Bone marrow (tissue), 2 donors: Measurements from ENCODE around the gene KIAA1217.

Source experiments
- DNase-seq, 2 donors: peaks; one replicate each; lab custom pipeline; 2025; lab: John Stamatoyannopoulos, UW

The KIAA1217 gene

DNA sequence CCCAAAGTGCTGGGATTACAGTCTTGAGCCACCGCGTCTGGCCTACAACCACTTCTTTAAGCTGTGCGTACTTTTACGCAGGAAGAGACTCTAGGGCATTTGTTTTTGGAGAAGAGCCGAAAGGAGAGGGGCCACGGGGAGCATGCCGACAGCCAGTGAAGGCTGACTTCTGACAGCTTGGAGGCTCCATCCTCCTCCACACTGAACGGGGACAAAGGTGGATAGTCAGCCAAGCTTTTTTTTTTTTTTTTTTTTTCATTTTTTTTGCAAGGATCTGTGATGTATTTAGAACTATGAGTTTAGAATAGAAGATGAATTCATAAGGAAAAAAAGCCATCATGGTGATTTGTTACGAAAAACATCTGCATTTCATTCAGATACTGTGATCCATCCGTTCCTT, 293.1 kb downstream of the KIAA1217 start:
- DNase-seq = no peak

DNA sequence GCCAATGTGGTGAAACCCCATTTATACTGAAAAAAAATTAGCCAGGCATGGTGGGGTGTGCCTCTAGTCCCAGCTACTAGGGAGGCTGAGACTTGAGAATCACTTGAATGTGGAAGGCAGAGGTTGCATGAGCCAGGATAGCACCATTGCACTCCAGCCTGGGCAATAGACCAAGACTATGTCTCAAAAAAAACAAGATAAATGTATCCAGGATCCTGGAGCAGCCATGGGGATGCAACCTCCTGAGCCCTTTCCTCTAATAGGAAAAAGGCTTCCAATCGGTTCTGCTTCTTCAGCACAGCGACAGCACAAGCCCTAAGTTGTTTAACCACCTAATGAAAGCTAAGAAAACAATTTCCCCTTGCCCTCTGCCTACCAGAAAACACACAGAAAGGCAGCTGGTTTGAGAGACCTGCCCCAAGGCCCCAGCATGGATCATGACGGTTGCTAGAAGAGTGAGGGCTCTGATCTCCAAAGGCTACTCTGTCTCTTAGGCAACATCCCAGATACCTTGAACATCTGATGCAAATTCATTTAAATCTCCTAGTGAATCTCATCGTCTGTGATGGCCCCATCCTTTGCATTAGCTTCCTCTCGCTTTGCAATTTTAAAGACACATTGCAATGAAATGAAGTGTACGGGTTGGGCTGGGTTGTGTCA, 294.0 kb downstream of the KIAA1217 start:
- DNase-seq = no peak

DNA sequence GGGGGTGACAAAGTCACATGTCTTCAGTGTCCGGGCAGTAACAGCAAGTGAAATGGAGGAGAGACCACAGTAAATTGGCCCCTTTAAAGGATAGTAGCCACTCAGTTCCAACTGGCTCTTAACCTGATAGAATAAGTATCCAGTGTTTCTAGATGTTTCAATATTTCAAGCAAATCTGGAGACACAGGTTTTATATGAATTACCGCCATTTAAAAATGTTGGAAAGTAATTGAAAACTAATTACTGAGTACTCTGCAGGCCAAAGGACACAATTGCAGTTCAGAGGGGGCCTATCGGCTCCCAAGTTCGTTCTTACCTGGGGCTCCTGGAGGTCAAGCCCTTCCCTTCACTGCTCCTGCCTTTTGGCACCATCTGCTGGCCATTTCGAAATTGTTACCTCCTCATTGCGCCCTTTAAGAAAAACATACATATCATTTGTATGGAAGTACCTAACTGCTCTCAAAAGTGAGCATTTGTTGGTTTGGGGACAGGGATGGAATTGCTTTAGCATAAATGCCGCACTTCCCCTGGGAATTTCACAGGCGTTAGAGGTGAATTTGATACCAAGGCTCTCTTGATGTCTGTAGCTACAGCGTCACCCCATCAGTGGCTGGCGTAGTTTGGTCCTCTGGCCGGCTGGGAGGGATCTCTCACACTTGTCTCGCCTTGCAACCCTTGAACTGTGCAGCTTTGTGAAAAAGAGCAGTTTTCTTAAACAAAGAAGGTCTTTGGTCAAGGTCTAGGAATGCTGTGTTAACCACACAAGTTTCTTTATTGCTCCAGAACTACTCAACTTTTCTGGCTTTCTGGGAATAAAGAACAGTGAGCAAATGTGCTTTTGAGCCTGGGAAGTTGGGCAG, 294.8 kb downstream of the KIAA1217 start:
- DNase-seq = no peak

DNA sequence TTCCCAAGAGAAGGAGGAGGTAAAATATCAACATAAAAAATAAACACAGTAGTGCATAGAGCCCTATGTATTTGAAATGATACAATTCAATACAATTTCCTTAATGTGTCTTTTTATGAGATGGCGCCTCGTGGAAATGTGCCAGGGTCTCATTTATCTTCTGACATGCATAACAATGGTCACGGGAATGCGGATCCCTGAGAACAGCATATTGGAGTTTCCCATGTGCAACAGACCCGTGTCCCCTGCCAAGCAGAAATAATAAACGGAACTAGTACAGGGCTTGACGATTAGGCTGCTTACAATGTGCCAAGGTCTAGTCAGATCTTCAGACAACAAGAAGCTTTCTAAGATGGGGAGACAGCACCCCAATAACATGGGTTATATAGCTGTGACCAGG, 296.8 kb downstream of the KIAA1217 start:
- no peak for DNase-seq

DNA sequence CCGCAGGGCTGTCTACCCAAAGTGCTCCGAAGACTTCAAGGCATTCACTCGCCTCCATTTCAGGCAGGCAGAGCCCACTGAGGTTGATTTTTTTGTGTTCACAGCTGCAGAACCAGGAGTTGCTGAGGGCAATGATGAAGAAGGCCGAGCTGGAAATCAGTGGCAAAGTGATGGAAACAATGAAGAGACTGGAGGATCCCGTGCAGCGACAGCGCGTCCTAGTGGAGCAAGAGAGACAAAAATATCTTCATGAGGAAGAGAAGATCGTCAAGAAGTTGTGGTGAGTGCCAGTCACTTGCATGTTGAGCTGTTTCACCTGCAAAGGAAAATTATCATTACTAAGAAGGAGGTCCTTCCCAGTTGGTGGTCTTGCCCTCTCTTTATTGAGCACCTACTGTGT, 304.2 kb downstream of the KIAA1217 start:
- DNase-seq = no peak

DNA sequence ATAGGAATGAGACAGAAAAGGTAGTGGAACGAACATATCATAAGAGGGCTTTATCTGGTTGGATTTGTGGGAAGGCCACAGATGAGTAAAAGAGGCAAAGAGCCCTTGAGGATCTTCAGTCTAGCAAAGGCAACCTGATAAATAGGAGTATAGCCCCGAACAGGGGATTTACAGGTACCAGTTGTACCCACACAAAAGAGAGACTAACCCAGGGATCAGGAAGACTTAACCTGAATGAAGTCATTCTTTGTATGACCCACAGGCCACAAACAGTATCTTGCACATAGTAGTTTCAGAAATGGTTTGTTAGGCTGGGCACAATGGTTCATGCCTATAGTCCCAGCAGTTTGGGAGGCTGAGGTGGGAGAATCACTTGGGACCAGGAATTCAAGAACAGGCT, 306.5 kb downstream of the KIAA1217 start:
- DNase-seq = no peak

DNA sequence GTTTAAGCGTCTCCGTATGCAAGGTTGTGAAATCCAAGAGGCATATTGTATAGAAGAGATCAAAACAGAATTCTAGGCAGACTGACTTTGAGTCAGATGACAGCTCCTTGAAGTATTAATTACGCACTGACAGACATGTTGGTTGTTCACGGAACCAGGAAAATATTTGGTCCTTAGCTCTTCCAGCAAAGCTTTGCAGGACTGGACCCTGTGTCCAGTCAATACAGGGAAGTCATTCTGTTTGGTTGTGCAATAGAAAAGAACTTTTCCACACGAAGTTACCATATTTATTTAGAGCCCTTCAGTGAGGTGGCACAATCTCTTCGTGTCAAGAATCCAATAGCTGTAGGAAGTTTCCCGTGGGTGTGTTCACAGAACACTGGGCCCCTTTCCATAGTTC, 309.5 kb downstream of the KIAA1217 start:
- no peak for DNase-seq

DNA sequence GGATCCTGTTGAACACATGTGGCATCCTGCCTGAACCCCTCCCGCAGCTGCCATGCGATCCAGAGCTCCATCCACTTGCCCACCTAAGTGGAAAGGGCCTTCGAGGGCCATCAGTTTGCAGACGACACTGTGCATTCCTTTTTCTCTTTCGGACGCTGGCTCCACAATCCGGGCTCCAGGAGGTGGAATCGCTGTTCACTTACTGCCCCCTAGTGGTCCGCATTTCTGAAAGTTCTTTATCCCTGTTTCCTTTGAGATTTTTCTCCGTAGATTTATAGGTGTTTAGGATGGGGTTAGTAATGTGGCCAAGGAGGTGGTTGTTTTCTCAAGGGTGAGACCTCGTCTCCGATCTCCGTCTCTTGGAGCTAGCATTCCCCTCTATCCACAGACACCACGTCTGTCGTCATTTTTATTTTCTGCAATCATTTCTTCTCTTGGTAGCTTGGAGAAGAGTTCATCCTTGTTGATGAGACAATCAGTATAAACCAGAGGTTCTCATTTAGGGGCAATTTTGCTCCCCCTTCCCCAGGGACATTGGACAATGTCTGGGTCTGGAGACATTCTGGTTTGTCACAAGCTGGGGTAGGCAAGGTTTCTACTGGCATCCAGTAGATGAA, 310.2 kb downstream of the KIAA1217 start:
- DNase-seq = no peak

DNA sequence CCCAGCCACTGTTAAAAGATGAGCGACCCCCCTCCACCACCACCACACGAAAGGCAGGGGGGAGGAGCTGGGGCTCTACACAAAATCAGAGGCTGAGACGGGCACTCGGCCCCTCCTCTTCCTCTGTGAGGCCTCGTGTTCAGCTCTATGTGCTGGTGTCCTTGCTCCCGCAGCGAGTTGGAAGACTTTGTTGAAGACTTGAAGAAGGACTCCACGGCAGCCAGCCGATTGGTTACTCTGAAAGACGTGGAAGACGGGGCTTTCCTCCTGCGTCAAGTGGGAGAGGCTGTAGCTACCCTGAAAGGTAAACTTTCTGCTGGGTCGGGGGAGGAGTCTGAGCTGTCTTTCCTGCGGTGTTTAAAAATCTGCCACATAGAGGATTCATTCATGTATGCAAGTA, 311.0 kb downstream of the KIAA1217 start:
- no peak for DNase-seq

DNA sequence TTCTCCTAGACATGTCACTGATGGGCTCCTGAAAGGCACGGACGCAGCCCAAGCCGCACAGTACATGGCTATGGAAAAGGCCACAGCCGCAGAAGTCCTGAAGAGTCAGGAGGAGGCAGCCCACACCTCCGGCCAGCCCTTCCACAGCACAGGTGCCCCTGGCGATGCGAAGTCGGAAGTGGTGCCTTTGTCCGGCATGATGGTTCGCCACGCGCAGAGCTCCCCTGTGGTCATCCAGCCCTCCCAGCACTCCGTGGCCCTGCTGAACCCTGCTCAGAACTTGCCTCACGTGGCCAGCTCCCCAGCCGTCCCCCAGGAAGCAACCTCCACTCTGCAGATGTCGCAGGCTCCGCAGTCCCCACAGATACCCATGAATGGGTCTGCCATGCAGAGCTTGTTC, 315.4 kb downstream of the KIAA1217 start:
- DNase-seq = no peak

DNA sequence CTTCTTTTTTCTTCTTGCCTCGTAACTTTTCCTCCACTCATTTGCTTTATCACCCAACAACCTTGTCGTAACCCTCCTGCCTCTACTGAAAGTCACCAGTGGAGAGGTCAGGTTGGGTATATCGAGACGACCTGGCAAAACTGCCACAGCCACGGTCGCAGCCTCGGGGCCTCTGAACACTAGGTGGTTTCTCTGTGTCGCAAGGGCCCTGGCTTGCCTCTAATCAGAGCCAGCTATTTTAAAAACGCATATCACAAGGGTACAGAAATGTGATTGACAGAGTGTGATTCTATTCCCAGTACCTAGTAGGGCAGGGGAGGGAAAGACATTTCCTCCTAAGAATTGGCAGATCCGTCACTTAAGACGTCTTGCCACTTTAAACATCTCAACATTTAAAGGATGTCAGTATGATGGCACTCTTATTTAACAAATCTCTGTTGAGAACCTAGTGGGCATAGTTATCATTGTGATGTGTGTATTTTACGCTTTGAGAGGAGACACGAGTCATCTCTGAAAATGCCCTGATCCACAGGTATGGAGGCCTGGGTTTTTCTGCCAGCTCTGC, 317.2 kb downstream of the KIAA1217 start:
- DNase-seq = no peak

DNA sequence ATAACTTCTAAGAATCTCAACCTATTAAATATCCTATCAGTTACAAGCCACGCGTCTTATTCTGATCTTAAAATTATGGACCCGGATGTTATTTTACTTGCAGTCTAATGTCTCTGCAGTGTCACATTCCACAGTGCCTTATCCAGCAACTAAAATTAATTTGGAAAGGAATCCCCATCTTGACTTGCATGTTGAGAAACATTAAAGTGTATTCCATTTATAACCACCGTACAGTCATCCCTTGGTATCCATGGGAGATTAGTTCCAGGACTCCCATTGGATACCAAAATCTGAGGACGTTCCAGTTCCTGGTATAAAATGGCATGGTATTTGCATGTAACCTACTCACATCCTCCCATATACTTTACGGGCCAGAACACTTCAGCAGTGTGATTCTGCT, 320.0 kb downstream of the KIAA1217 start:
- DNase-seq = no peak

DNA sequence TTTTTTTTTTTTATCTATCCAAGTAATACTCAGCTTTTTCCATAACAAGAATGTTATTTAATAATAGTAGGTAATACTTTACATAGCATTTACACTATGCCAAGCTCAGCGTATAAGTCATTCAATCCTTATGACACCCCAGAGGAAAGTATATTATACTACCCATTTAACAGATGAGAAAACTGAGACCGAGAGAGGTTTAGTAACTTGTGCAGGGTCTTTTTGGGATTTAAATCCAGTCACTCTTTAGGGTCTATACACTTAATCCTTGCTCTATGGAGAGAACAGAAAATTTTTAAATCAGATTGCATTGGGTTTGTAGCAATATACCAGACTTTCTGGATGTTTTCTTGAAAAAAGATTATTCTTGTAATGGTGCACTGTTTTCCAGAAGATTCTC, 322.5 kb downstream of the KIAA1217 start:
- no peak for DNase-seq

DNA sequence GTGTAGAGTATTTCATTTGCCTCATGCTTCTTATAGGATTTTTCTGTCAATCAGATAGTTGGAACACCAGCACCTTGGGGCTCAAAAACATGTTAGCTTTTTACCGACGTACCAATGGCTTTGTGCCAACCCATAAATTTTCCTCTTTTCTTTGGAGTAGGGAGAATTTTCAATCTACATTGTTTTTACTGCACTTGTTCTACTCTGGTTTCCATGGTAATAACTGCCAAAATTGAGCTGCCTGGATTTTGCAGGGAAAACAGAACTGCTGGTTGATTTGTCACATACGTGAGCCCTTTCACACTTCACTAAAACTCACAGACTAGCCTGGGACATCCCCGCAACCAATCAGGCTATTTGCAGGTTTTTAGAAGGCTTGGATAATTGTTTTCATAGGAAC, 325.0 kb downstream of the KIAA1217 start:
- DNase-seq = no peak

DNA sequence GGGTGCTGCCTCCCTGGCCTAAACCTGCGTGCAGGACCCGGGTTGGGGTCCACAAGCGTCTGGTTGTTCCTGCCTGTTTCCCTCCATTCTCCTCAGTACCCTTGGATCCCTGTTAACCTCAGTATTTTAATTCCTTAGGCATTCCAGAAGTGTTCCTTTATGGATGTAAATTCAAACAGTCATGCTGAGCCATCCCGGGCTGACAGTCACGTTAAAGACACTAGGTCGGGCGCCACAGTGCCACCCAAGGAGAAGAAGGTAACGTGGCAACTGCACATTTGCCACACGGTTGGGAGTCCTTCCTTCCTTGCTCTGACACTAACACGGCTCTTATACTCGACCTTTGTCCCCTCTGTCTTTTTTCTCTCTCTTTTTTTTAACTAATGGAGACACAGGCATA, 327.7 kb downstream of the KIAA1217 start:
- no peak for DNase-seq

DNA sequence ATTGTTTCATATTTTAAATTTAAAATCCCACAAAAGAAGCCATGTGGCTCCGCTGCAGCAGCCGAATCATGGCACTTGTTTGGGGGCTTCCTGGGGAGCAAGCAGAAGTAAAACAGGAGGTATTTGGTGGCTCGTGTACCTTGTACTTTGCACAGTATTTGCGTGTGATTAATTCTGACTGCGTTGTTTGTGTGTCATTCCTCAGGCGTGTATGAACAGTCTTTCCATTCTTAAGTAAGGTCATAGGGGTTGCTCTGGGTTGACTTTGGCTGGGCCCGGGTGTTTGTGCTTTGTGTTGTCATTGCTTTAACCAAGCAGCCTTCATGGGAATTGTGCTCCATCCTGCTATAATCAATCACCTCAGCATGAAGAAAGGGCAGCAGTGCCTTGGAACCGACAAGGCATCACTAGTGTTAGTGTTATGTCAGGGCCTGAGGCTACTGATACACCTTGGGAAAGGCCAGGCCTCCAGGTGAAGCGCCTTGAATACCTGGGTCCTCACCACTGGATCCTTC, 332.4 kb downstream of the KIAA1217 start:
- DNase-seq = no peak

DNA sequence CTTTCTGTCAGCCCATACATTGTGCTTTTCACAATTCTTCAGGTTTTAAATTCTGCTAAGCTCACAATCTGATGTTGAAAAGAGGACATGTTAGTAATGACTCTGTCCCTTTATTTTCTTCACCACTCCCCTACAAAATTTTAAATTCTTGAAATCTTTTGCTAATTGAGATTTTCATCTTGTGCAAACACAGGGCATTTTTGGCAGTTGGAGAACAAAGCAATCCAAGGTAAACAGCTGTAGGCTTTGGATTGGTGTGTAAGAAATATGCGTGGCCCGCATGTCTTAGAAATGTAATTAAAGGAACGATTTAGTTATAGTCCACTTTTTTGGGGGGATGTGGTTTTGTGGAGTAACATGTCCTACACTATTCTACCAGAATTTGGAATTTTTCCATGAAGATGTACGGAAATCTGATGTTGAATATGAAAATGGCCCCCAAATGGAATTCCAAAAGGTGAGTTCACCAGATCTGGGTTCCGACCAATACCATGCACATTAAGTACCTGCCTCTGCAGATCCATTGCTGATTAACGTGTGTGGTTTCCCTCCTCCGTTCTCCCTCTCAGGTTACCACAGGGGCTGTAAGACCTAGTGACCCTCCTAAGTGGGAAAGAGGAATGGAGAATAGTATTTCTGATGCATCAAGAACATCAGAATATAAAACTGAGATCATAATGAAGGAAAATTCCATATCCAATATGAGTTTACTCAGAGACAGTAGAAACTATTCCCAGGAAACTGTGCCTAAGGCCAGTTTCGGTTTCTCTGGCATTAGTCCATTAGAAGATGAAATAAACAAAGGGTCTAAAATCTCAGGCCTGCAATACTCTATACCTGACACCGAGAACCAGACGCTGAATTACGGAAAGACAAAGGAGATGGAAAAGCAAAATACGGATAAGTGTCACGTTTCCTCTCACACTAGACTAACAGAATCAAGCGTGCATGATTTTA, 333.7 kb downstream of the KIAA1217 start:
- no peak for DNase-seq

DNA sequence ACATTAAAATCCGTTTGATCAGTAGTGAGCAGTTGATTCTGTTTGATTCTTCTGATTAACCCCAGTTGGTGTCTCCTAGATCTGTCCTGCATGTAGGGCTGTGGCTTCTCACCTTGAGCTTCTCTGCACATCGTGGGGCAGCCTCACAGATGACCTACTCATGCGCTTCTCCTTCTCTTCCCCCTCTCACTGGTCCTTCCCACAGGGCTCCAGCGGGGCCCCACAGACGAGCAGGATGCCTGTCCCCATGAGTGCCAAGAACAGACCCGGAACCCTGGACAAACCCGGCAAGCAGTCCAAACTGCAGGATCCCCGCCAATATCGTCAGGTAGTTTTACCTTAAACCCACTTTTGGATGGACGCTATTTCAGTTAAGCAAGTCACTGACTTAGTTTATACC, 335.8 kb downstream of the KIAA1217 start:
- DNase-seq = no peak

DNA sequence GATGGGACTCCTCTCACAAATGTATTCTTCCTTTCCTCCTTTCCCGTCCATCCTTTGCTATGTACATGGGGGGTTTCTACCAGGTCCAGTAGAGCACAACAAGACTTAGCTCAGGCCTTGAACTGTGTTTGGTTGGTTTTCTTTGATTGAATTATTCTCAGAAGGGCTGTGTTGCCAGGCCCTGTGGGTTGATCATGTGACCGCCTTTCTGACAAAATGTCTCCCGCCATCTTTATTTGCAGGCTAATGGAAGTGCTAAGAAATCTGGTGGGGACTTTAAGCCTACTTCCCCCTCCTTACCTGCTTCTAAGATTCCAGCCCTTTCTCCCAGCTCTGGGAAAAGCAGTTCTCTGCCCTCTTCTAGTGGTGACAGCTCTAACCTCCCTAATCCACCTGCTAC, 336.6 kb downstream of the KIAA1217 start:
- no peak for DNase-seq

DNA sequence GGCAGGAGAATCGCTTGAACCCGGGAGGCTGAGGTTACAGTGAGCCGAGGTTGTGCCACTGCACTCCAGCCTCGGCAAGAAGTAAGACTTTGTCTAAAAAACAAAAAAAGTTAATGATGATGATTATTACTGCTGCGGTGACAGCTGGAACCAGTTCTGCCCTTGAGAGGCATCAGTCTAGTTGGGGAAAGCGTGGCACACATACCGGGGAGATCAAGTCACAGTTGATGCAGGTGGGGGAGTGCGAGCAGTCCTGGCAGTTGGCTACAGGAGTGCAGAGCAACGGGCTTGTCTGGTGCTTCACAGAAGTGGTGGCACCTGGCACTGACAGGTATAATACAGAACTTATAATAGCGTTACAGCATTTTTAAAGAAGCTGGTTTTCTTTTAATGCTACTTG, 341.7 kb downstream of the KIAA1217 start:
- DNase-seq = no peak

DNA sequence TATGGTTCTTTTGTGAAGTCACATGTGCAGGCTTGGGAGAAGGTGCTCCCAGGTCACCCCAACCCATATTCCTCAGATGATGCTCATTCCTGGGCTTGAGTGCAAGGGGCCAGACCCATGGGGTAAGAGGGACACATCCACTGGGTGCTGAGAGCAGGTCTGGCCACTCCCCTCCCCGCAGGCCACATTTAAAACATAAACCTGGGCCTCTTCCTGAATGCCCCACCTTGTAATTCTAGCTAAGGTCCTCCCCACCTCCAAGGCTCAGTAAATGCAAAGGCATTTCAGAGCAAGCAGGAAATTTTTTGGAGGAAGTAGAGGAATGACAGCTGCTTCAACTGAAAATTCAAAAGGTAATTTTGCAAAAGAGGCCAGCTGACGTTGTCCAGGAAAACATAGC, 342.2 kb downstream of the KIAA1217 start:
- no peak for DNase-seq
